ENCODE measurements around the gene RUNX2. TPM values are rescaled to one million over a fixed set of nuclear protein-coding genes. Genes with fewer than 3 reads are reported as not detected.

RUNX2 gene
- total and polyA plus RNA-seq, 2 of the 8 experiments (the other 6 are each of a cell fraction or from before 2014, with no cell fraction given) = 0.26 to 1.2 TPM

- no peak for TF ChIP-seq CHD7 (IDR thresholded peaks at IDR 0.05; ENCODE audit: insufficient replicate concordance, low read length)
- TF ChIP-seq ZNF274 (IDR thresholded peaks at IDR 0.05; ENCODE audit: borderline replicate concordance, extremely low read depth, low read length) = no peak
- no peak for TF ChIP-seq KDM4A (IDR thresholded peaks at IDR 0.05; ENCODE audit: low read depth, low read length, severe bottlenecking)
Measured at GRCh38 chr6:45706319-45706718, 378.2 kb downstream of the RUNX2 start (continued).

Measured in H1 (cell line).